Upper lobe of left lung (tissue), 6 donors: Measurements from ENCODE around the gene ASB1. TPM values are rescaled to one million over a fixed set of nuclear protein-coding genes. Genes with fewer than 3 reads are reported as not detected.
"Not testable (repeated sequence)": the region's sequence is repeated elsewhere in the genome, so short reads cannot be mapped to it uniquely, and the experiment has no call there.

ENCODE experiments used
- ATAC-seq, 2 donors: fragments of 200-7000 bp; cut with Tn5 transposase; one replicate each; pipeline ENCODE4 v1.9.1; 2022; ENCODE audit warnings: mild to moderate bottlenecking in 2 of 2, moderate library complexity in 2 of 2; ENCODE audit not compliant: low FRiP score in 2 of 2
- DNase-seq, 2 donors: peaks; one replicate each; pipeline ENCODE4 v3.0.0-alpha.2; 2019 to 2020
- H3K27ac ChIP-seq, 4 donors: fragments of 200-600 bp; sonication (generic); one replicate each; pipeline ENCODE4 v1.5.1; 2016 to 2019
- H3K27me3 ChIP-seq, 4 donors: fragments of 200-600 bp; sonication (generic); one replicate each; pipeline ENCODE4 v1.5.1; 2017 to 2019
- H3K36me3 ChIP-seq, 4 donors: fragments of 200-600 bp; sonication (generic); one replicate each; pipeline ENCODE4 v1.5.1; 2016 to 2019
- H3K4me1 ChIP-seq, 4 donors: fragments of 200-600 bp; sonication (generic); one replicate each; pipeline ENCODE4 v1.5.1; 2018 to 2019
- H3K4me3 ChIP-seq, 4 donors: fragments of 200-600 bp; sonication (generic); one replicate each; pipeline ENCODE4 v1.5.1; 2017 to 2019; ENCODE audit warnings: mild to moderate bottlenecking in 2 of 4, moderate library complexity in 1 of 4
- H3K9me3 ChIP-seq, 4 donors: fragments of 200-600 bp; sonication (generic); one replicate each; pipeline ENCODE4 v1.5.1; 2018 to 2019
- EP300 ChIP-seq, 4 donors: sonication (generic); formaldehyde crosslinking; IDR thresholded peaks; one replicate each; pipeline ENCODE4 v1.5.1; 2017; ENCODE audit warnings: antibody characterized with exemption in 4 of 4, control low read depth in 2 of 4
- POLR2A ChIP-seq, 4 donors: fragments of 450-650 bp; IDR thresholded peaks; one replicate each; pipeline ENCODE4 v1.5.1; 2016 to 2017; ENCODE audit warnings: antibody characterized with exemption in 4 of 4, mild to moderate bottlenecking in 2 of 4
- POLR2AphosphoS5 ChIP-seq, 2 donors: sonication (generic); formaldehyde crosslinking; IDR thresholded peaks; one replicate each; pipeline ENCODE4 v1.5.1; 2017; ENCODE audit warnings: antibody characterized with exemption in 2 of 2
- WGBS, 2 donors: methylation state at CpG; one replicate each; pipeline ENCODE4 v1.1.5; 2017 to 2018; 5-methylcytosine and 5-hydroxymethylcytosine counted together
- total RNA-seq, 6 donors: library from RNA; depleted of rRNA in 4 of 6; stranded (reverse); fragments of >200 nt in 4 of 6; gene quantifications; one replicate each; pipeline versions ENCODE4 v1.1.0 to v1.2.1, GENCODE V29; 2016 to 2021
- TF ChIP-seq, protein P1 (sequence below), 6 experiments: fragments of 450-650 bp in 4 of 6; fragments of 200-600 bp in 2 of 6; sonication (generic) in 2 of 6; IDR thresholded peaks; one replicate each; pipeline ENCODE4 v1.5.1; 2016 to 2019; ENCODE audit warnings: antibody characterized with exemption in 6 of 6
- donor health status: DM: no; HTN: no; CAD: no; lungs with moderate emphysema.
- donor health status: DM: no; HTN: yes; CAD: no; lungs with severe emphysema.

ASB1 gene
- total RNA-seq, 6 donors from 2014 or later, result 12.7 to 29.4 (median 24.3) TPM

- ATAC-seq (peak in 1 of 2 donors; percentile 55), DNase-seq (no peak)
- Histone ChIP-seq H3K36me3 (peaks cover 17 to 55% (median 31%) of the 10 kb centered on the region in 4 donors), H3K27me3 (no peaks in the 10 kb centered on the region), H3K27ac (no peak overlapping the region), H3K9me3 (no peaks in the 10 kb centered on the region), H3K4me3 (no peak overlapping the region), H3K4me1 (peaks cover 10 to 25% (median 14%) of the 10 kb centered on the region in 4 donors)
- 95 to 97% methylated on average over 11 of the region's 11 CpGs for whole genome bisulfite sequencing, 2 donors
- no peak for TF ChIP-seq POLR2A (IDR thresholded peaks at IDR 0.05)
Observed at GRCh38 chr2:238440767-238441166, 14.0 kb downstream of the ASB1 start.

GRCh38 chr2:238441262-238442114, 14.8 kb downstream of the ASB1 start:
- DNase-seq (no peak), ATAC-seq (peak in 1 of 2 donors; percentile 61)
- no peaks in the 10 kb centered on the region for H3K27me3 ChIP-seq
- TF ChIP-seq EP300 (IDR thresholded peaks at IDR 0.05), result no peak
- TF ChIP-seq, protein P1, sequence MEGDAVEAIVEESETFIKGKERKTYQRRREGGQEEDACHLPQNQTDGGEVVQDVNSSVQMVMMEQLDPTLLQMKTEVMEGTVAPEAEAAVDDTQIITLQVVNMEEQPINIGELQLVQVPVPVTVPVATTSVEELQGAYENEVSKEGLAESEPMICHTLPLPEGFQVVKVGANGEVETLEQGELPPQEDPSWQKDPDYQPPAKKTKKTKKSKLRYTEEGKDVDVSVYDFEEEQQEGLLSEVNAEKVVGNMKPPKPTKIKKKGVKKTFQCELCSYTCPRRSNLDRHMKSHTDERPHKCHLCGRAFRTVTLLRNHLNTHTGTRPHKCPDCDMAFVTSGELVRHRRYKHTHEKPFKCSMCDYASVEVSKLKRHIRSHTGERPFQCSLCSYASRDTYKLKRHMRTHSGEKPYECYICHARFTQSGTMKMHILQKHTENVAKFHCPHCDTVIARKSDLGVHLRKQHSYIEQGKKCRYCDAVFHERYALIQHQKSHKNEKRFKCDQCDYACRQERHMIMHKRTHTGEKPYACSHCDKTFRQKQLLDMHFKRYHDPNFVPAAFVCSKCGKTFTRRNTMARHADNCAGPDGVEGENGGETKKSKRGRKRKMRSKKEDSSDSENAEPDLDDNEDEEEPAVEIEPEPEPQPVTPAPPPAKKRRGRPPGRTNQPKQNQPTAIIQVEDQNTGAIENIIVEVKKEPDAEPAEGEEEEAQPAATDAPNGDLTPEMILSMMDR (IDR thresholded peaks at IDR 0.05), result no peak
- TF ChIP-seq POLR2A (IDR thresholded peaks at IDR 0.05), result no peak
- no peak for TF ChIP-seq POLR2AphosphoS5 (IDR thresholded peaks at IDR 0.05)
- peaks cover 23 to 55% (median 34%) of the 10 kb centered on the region in 4 donors for H3K36me3 ChIP-seq
- H3K27ac ChIP-seq, result no peak overlapping the region
- 72 to 75% methylated on average over 17 of the region's 17 CpGs for WGBS, 2 donors
- peaks cover 10 to 25% (median 14%) of the 10 kb centered on the region in 4 donors for H3K4me1 ChIP-seq
- H3K9me3 ChIP-seq, result no peaks in the 10 kb centered on the region
- no peak overlapping the region for H3K4me3 ChIP-seq

DNA sequence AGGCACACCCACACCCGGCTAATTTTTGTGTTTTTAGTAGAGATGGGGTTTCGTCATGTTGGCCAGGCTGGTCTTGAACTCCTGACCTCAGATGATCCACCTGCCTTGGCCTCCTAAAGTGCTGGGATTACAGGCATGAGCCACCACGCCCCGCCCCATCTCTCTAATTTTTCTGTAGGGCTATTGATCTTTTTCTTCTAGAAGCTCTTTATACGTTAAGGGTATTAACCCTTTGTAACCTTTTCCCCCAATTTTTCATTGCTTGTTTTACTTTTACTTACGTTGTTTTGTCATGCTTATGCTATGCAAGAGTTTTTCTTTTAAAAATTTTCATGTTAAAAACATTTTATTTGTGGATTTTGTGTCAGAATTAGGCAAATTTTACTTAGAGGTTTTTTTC, 15.5 kb downstream of the ASB1 start:
- not testable (repeated sequence) for H3K27me3 ChIP-seq, H3K27ac ChIP-seq, H3K4me3 ChIP-seq, DNase-seq, ATAC-seq, H3K9me3 ChIP-seq
- H3K36me3 ChIP-seq, result peaks cover 29 to 58% (median 39%) of the 10 kb centered on the region in 4 donors
- H3K4me1 ChIP-seq, result peaks cover 10 to 25% (median 14%) of the 10 kb centered on the region in 4 donors
- 78 to 85% methylated on average over 6 of the region's 6 CpGs for WGBS, 2 donors

GRCh38 chr2:238444242-238444641, 17.5 kb downstream of the ASB1 start:
- Histone ChIP-seq H3K9me3 (no peaks in the 10 kb centered on the region), H3K27ac (no peak overlapping the region), H3K27me3 (no peaks in the 10 kb centered on the region), H3K36me3 (peaks cover 29 to 66% (median 47%) of the 10 kb centered on the region in 4 donors), H3K4me3 (no peak overlapping the region), H3K4me1 (peaks cover 8 to 19% (median 12%) of the 10 kb centered on the region in 4 donors)
- TF ChIP-seq POLR2A (IDR thresholded peaks at IDR 0.05), result no peak
- no peak for DNase-seq
- no peak for ATAC-seq
- WGBS, 2 donors, result 90 to 95% methylated on average over 4 to 13 of the region's 13 CpGs

- peaks cover 8 to 27% (median 17%) of the 10 kb centered on the region in 4 donors for H3K4me1 ChIP-seq
- H3K9me3 ChIP-seq, result no peaks in the 10 kb centered on the region
- TF ChIP-seq POLR2A (IDR thresholded peaks at IDR 0.05) (no peak), POLR2AphosphoS5 (IDR thresholded peaks at IDR 0.05) (no peak), EP300 (IDR thresholded peaks at IDR 0.05) (no peak)
- TF ChIP-seq, protein P1 (IDR thresholded peaks at IDR 0.05), result no peak
- no peak overlapping the region for H3K4me3 ChIP-seq
- H3K27ac ChIP-seq, result no peak overlapping the region
- WGBS, 2 donors, result 91 to 92% methylated on average over 10 to 17 of the region's 17 CpGs
- ATAC-seq (no peak), DNase-seq (no peak)
- peaks cover 29 to 61% (median 52%) of the 10 kb centered on the region in 4 donors for H3K36me3 ChIP-seq
- no peaks in the 10 kb centered on the region for H3K27me3 ChIP-seq
Observed at GRCh38 chr2:238445409-238446190, 18.9 kb downstream of the ASB1 start.

GRCh38 chr2:238446371-238446770, 19.6 kb downstream of the ASB1 start:
- WGBS, 2 donors, result 98 to 100% methylated on average over 5 to 8 of the region's 8 CpGs
- Histone ChIP-seq H3K36me3 (peaks cover 29 to 69% (median 56%) of the 10 kb centered on the region in 4 donors), H3K9me3 (no peaks in the 10 kb centered on the region), H3K4me1 (peaks cover 6 to 24% (median 16%) of the 10 kb centered on the region in 4 donors), H3K4me3 (no peak overlapping the region), H3K27ac (no peak overlapping the region), H3K27me3 (no peaks in the 10 kb centered on the region)
- ATAC-seq, result no peak
- no peak for DNase-seq
- no peak for TF ChIP-seq POLR2AphosphoS5 (IDR thresholded peaks at IDR 0.05)
- TF ChIP-seq, protein P1 (IDR thresholded peaks at IDR 0.05), result no peak
- TF ChIP-seq EP300 (IDR thresholded peaks at IDR 0.05), result no peak
- TF ChIP-seq POLR2A (IDR thresholded peaks at IDR 0.05), result no peak
